Erythroblast (primary cell): ENCODE results near the gene MT1E.

ENCODE experiments used
- DNase-seq, 2 experiments: peaks; one replicate each; lab custom pipeline; 2025; lab: John Stamatoyannopoulos, UW
- GATA1 ChIP-seq: IDR thresholded peaks from 2 replicates; pipeline ENCODE4 v1.6.1; 2011; ENCODE audit warnings: low read depth, mild to moderate bottlenecking, control low read depth, low read length, moderate library complexity
- POLR2A ChIP-seq: IDR thresholded peaks from 2 replicates; pipeline ENCODE4 v1.6.1; 2011; ENCODE audit warnings: mild to moderate bottlenecking, low read length

MT1E gene

GRCh38 chr16:56594292-56594619 lies 31.3 kb upstream of the MT1E start:
- DNase-seq, result no peak
- TF ChIP-seq POLR2A (no peak), GATA1 (no peak)

- DNase-seq, result peak; percentile 48 to 58
- TF ChIP-seq POLR2A (no peak), GATA1 (no peak)
Measured at GRCh38 chr16:56600398-56600999, 25.1 kb upstream of the MT1E start.

GRCh38 chr16:56601325-56601724 lies 24.3 kb upstream of the MT1E start:
- no peak for DNase-seq
- TF ChIP-seq GATA1 (no peak), POLR2A (no peak)

- TF ChIP-seq GATA1 (no peak), POLR2A (no peak)
Measured at GRCh38 chr16:56603589-56603988, 22.0 kb upstream of the MT1E start.

GRCh38 chr16:56604966-56605365 lies 20.6 kb upstream of the MT1E start:
- DNase-seq, result no peak
- no peak for TF ChIP-seq POLR2A
- no peak for TF ChIP-seq GATA1

More at GRCh38 chr16:56603589-56603988, 22.0 kb upstream of the MT1E start:
- DNase-seq, result peak; percentile 47 to 54

GRCh38 chr16:56605475-56605874 lies 20.1 kb upstream of the MT1E start:
- DNase-seq, result no peak
- TF ChIP-seq GATA1 (no peak), POLR2A (no peak)

- DNase-seq, result peak; percentile 27 to 52
- TF ChIP-seq GATA1 (no peak), POLR2A (no peak)
Measured at GRCh38 chr16:56606071-56606475, 19.5 kb upstream of the MT1E start.

- DNase-seq, result no peak
- TF ChIP-seq POLR2A (no peak), GATA1 (no peak)
Measured at GRCh38 chr16:56606476-56607108, 19.0 kb upstream of the MT1E start.

- no peak for DNase-seq
- no peak for TF ChIP-seq GATA1
- TF ChIP-seq POLR2A, result no peak
Measured at GRCh38 chr16:56607109-56607618, 18.4 kb upstream of the MT1E start.

GRCh38 chr16:56607675-56608042 lies 17.9 kb upstream of the MT1E start:
- TF ChIP-seq POLR2A (no peak), GATA1 (no peak)
- no peak for DNase-seq

GRCh38 chr16:56608043-56608875 lies 17.3 kb upstream of the MT1E start, which contains the start of gene MT2A:
Gene MT2A (plus strand): TSS chr16:56608584. CDS start chr16:56608656, 72 bp downstream.
- peak; percentile 97 for DNase-seq
- TF ChIP-seq GATA1 (no peak), POLR2A (peak; percentile 41)

- TF ChIP-seq POLR2A (no peak), GATA1 (no peak)
- DNase-seq, result peak in 1 of 2 experiments; percentile 45
Measured at GRCh38 chr16:56608876-56609462, 16.6 kb upstream of the MT1E start.

- DNase-seq, result peak; percentile 95
- TF ChIP-seq GATA1 (no peak), POLR2A (peak; percentile 35)
Measured at GRCh38 chr16:56609463-56609921, 16.1 kb upstream of the MT1E start.

GRCh38 chr16:56610017-56610608 lies 15.5 kb upstream of the MT1E start:
- TF ChIP-seq GATA1 (no peak), POLR2A (no peak)
- DNase-seq, result peak; percentile 52 to 64
